Endothelial cell (in vitro differentiated cells): Measurements from ENCODE around the gene RASL10A. TPM values are rescaled to one million over a fixed set of nuclear protein-coding genes. Genes with fewer than 3 reads are reported as not detected.

Experiments
- DNase-seq: peaks from one replicate; pipeline ENCODE4 v3.0.0; 2021; ENCODE audit warnings: low spot score
- H3K27ac Mint-ChIP-seq: one replicate; pipeline ENCODE4 v1.8.0; 2021; ENCODE audit warnings: mixed read lengths, inconsistent platforms; ENCODE audit not compliant: unreplicated experiment
- H3K27me3 Mint-ChIP-seq: one replicate; pipeline ENCODE4 v1.8.0; 2021; ENCODE audit warnings: mild to moderate bottlenecking, moderate library complexity, mixed read lengths, inconsistent platforms; ENCODE audit not compliant: unreplicated experiment
- H3K36me3 Mint-ChIP-seq: one replicate; pipeline ENCODE4 v1.8.0; 2021; ENCODE audit warnings: mild to moderate bottlenecking, low read depth, mixed read lengths, inconsistent platforms; ENCODE audit not compliant: unreplicated experiment
- H3K4me1 Mint-ChIP-seq: one replicate; pipeline ENCODE4 v1.8.0; 2021; ENCODE audit warnings: mild to moderate bottlenecking, mixed read lengths, inconsistent platforms; ENCODE audit not compliant: unreplicated experiment
- H3K4me3 Mint-ChIP-seq: one replicate; pipeline ENCODE4 v1.8.0; 2021; ENCODE audit warnings: mild to moderate bottlenecking, mixed read lengths, inconsistent platforms; ENCODE audit not compliant: unreplicated experiment
- H3K9me3 Mint-ChIP-seq: one replicate; pipeline ENCODE4 v1.8.0; 2021; ENCODE audit warnings: mixed read lengths, inconsistent platforms; ENCODE audit not compliant: unreplicated experiment
- CTCF ChIP-seq: fragments of 200-600 bp; sonication (generic); IDR thresholded peaks from one replicate; pipeline ENCODE4 v1.5.0; 2021; ENCODE audit warnings: antibody characterized with exemption; ENCODE audit not compliant: unreplicated experiment
- total RNA-seq: library from RNA; stranded (reverse); fragmentation: NEBNext Ultra II Directional; extraction: Animal tissue kit (Norgen Biotek cat#: 25700); gene quantifications from one replicate; pipeline ENCODE4 v1.2.1, GENCODE V29; 2021; ENCODE audit not compliant: unreplicated experiment

The RASL10A gene
- total RNA-seq, 1 donor from 2014 or later, result 30.1 TPM

- Mint-ChIP-seq H3K27ac (no peak overlapping the region), H3K36me3 (peaks cover 60% of the 10 kb centered on the region), H3K4me1 (no peaks in the 10 kb centered on the region), H3K4me3 (peak overlapping the region; percentile 24), H3K27me3 (no peaks in the 10 kb centered on the region), H3K9me3 (no peaks in the 10 kb centered on the region)
- DNase-seq, result no peak
- TF ChIP-seq CTCF, result no peak
Measured at GRCh38 chr22:29288837-29289236, 26.7 kb downstream of the RASL10A start.

GRCh38 chr22:29284196-29284595 is 31.3 kb downstream of the RASL10A start:
- H3K27ac Mint-ChIP-seq, result no peak overlapping the region
- H3K9me3 Mint-ChIP-seq, result no peaks in the 10 kb centered on the region
- peaks cover 2% of the 10 kb centered on the region for H3K27me3 Mint-ChIP-seq
- no peak for DNase-seq
- TF ChIP-seq CTCF, result no peak
- peaks cover 58% of the 10 kb centered on the region for H3K36me3 Mint-ChIP-seq
- no peaks in the 10 kb centered on the region for H3K4me1 Mint-ChIP-seq
- peak overlapping the region; percentile 51 for H3K4me3 Mint-ChIP-seq

- no peaks in the 10 kb centered on the region for H3K9me3 Mint-ChIP-seq
- TF ChIP-seq CTCF, result no peak
- DNase-seq, result no peak
- no peak overlapping the region for H3K27ac Mint-ChIP-seq
- peak overlapping the region; percentile 12 for H3K4me3 Mint-ChIP-seq
- H3K4me1 Mint-ChIP-seq, result peaks cover 3% of the 10 kb centered on the region
- H3K27me3 Mint-ChIP-seq, result no peaks in the 10 kb centered on the region
- peaks cover 45% of the 10 kb centered on the region for H3K36me3 Mint-ChIP-seq
Measured at GRCh38 chr22:29277927-29278326, 37.6 kb downstream of the RASL10A start.

- Mint-ChIP-seq H3K9me3 (no peaks in the 10 kb centered on the region), H3K36me3 (peaks cover 40% of the 10 kb centered on the region), H3K27ac (no peak overlapping the region), H3K4me3 (peak overlapping the region; percentile 7), H3K4me1 (peaks cover 12% of the 10 kb centered on the region), H3K27me3 (no peaks in the 10 kb centered on the region)
- no peak for TF ChIP-seq CTCF
- no peak for DNase-seq
Measured at GRCh38 chr22:29275819-29276565, 39.5 kb downstream of the RASL10A start.

GRCh38 chr22:29275167-29275566 is 40.3 kb downstream of the RASL10A start:
- TF ChIP-seq CTCF, result no peak
- Mint-ChIP-seq H3K27ac (peak overlapping the region; percentile 48), H3K4me1 (peaks cover 20% of the 10 kb centered on the region)

More at GRCh38 chr22:29275167-29275566, 40.3 kb downstream of the RASL10A start:
- H3K36me3 Mint-ChIP-seq, result peaks cover 37% of the 10 kb centered on the region
- no peaks in the 10 kb centered on the region for H3K9me3 Mint-ChIP-seq
- H3K4me3 Mint-ChIP-seq, result no peak overlapping the region
- no peak for DNase-seq
- no peaks in the 10 kb centered on the region for H3K27me3 Mint-ChIP-seq
